ELR (cell line): Measurements from ENCODE around the gene DLX5.
A peak's percentile ranks its signal among the peaks of the same experiment; 100 is the strongest.
"Not testable (repeated sequence)": the region's sequence is repeated elsewhere in the genome, so short reads cannot be mapped to it uniquely, and the experiment has no call there.

Experiments
- DNase-seq: peaks from one replicate; pipeline ENCODE4 v3.0.0-alpha.2; 2015; ENCODE audit warnings: low read depth

DLX5 gene

DNA sequence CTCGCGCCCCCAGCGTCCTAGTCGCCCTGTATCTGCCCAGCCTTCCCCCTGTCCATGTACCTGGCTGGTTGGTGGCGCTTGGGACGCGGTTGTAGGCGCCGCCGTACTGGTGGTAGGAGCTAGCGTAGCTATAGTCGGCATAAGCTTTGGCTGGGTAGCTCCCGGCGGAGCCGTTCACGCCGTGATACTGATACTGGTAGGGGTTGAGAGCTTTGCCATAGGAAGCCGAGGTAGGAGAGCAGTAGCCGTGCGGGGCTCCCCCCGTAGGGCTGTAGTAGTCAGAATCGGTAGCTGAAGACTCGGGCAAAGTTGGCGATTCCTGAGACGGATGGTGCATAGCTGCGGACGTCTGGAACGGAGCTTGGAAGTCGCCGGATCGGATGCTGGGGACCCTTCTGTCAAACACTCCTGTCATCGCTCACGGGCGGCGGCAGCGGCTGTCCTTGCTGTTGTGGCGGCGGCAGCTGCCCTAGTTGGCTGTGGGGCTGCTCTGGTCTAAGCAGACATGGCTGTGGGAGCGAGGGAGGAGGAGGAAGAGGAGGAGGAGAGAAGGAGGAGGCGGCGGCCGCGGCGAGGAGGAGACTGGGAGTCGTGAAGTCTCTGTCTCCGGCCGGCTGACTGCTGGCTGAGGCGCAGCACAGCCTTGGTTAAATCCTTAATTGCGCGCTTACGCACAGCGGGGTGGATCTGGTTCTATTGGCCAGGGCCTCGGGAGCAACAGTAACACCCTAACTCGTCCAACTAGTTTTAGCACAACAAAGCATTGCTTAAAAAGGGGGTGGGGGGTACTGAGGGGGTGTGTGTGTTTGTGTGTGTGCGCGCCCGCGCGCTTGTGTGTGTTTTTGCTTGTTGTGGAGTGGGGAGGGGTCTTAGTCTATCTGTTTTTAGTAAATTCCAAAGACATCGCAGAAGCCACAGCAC is at the start of gene DLX5:
Gene DLX5 (minus strand): TSS at position 623 of the 921 bp plus-strand sequence. CDS start 208 bp downstream, at position 415.
- no peak for DNase-seq

DNA sequence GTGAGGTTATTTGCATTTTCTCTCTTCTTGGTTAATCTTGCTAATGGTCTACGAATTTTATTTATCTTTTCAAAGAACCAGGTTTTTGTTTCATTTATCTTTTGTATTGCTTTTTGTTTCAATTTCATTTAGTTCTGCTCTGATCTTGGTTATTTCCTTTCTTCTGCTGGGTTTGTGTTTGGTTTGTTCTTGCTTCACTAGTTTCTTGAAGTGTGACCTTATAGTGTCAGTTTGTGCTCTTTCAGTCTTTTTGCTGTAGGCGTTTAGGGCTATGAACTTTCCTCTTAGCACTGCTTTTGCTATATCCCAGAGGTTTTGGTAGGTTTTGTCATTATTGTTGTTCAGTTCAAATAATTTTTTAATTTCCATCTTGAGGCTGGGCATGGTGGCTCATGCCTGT is 47.4 kb upstream of the DLX5 start:
- DNase-seq, result not testable (repeated sequence)

DNA sequence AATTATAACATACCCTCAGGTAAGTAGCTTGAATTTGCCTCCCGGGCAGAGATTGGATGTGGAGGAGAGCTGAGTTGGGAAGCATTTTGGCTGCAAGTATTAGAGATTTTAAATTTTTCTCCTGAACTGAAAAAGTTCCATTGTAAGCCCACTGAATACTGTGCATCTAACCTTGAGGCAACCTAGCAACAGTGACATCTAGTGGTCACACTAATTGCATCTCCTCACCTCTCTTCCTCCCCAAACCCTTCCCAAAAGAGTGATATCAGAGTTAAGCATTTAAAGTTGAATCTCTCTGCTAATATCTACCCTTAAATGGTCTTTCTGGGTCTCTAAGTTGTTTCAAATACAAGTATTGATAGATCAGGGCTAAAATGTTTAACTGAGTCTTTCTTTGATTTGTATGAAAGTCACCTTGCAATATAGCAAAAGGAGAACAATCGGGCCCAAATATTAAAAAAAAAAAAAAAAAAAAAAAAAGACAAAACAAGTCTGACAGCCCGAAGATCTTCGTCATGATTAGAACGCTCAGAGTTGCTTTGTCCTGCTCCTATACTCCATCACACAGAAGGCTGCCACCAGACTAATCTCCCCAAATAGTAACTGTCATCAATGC is 40.4 kb upstream of the DLX5 start:
- peak; percentile 58 for DNase-seq

DNA sequence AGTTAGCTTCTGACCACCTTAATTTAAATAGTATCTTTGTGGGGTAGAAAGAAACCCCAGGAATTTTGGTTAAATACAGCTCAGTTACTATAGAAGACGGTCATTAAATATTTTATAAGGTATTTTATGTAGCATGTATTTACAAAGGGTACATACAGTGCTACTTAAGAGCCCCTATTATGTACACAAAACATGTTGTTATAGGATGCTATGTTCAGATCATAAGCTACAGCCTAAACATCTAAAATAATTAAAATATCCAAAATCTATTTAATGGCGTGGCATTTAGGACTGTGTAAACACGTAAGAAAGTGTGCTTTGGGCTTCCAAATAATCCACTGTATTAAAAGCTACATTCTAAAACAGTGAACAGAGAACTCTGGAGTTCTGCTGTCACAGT is 39.4 kb upstream of the DLX5 start:
- no peak for DNase-seq

DNA sequence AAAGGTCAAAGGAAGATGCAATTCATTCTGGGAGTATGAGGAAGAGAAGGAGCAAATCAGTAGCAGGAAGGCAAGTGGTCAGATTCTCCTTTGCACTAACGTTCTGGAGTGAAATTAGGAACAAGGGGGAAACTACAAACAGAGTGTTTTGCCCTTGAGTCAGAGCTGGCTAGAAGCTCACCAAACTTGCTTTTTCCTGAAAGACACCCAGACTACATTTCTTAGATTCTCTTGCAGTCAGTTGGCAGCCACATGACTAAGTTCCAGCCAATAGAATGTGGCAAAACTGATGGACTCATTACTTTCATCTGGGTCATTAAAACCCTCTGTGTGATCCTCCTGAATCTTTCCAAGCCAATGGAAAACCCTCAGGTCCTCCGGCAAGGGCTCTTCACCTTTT is 18.6 kb upstream of the DLX5 start:
- DNase-seq, result no peak

DNA sequence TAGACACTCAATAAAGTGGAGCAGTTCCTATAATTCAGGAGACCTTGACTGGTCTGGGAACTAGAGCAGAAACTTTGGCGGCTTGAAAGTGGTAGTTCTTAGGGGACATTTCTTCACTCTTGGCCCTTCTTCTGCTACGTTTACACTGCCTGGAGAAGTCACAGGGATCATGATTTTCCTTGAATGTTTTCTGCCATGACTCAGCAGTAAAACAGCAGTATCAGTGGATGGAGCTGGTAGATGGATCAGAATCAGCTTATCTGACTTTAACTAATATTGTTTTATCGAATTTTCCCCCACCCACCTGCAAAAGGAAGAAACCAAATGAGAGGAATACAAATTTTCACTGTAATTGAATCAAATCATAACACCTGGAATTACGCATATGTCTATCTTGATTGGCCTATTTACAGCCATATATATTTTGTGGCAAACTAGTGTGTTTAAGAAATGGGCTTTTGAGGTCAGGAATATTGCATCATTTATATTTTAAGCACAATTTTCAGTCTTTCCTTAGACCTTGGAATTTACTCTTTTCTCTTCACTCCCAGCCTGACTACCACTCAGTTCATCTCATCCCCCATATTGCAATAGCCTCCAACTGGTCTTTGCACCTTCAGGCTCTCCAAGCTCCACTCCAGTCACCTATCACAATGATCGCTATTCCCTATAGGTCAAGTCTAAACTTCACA is 14.9 kb upstream of the DLX5 start:
- no peak for DNase-seq

DNA sequence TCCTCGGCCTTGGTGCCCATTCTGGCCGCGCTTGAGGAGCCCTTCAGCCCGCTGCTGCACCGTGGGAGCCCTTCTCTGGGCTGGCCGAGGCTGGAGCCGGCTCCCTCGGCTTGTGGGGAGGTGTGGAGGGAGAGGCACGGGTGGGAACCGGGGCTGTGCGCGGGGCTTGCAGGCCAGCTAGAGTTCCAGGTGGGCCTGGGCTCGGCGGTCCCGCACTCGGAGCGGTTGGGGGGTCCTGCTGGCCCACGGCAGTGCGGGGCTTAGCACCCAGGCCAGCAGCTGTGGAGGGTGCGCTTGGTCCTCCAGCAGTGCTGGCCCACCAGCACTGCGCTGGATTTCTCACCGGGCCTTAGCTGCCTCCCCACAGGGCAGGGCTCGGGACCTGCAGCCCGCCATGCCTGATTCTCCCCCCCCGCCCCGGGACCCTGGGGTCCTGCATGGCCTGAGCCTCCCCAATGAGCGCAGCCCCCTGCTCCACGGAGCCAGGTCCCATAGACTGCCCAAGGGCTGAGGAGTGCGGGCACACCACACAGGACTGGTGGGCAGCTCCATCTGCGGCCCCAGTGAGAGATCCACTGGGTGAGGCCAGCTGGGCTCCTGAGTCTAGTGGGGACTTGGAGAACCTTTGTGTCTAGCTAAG is 9.7 kb upstream of the DLX5 start:
- DNase-seq, result not testable (repeated sequence)

DNA sequence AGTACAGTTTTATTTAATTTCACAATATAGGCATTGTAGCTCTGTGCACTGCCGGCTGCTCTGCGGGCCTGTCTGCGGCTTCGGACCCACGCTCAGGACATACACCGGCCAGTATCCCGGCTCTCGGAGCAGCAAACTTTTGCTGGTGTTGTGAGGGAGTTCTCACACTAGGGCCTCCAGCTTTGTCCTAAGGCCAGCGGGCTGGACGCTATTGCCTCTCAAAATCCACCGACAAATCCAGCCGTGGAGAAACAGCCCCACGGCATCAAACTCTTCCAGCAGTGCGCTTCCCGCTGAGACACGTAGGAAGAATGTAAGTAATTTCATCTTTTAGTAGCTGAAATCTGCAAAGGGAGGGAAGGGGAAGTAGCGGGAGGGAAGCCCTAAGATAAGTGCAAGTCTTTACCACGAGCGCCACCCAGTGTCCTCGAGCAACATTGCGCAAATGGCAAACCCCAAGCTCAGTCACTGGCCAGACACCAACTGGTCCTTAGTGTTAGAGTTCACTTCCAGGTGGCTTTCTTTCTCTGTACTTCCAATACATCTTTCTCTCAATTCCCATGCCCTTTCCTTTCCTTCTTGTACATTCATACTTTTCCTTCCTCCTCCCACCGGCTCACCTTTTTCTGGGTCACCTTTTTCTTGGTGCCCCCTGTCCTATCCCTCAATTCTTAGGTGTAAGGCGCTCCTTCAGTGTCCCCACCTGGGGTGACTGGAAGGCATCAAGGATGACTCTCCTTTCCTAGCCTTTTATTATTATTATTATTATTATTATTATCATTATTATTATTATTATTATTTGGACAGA is 3.0 kb upstream of the DLX5 start:
- peak; percentile 83 for DNase-seq

DNA sequence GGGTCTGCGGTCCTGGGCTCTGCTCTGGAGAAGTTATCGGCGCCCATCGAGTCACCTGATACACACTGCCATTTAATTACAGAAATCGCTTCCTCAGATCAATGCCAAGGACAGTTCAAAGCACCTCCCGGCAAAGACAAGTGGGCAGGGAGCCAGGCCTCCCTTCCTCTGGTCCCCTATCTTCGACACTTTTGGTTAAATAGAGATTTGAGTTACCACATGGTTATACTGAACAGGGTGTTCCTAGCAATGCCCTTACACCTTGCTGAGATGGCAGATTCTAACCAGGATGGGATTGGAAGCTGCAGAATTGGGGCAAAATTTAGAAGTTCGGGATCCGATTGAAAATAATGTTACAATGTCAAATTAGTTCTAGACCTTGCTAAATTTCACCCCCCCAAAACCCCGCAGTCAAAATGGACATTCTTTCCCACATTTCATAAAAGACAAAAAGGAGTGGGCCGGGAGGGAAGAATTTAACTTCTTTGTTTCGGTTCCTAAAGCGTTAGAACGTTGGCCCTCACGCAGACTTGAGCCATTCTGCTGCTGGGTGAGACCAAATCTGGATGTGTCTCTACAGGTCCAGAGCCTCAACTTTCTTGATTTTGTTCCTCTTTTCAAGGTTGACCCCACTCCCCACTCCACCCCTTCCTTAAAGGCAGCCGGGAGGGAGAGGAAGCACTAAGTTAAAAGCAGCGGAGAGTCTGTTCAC is 2.2 kb upstream of the DLX5 start:
- no peak for DNase-seq

DNA sequence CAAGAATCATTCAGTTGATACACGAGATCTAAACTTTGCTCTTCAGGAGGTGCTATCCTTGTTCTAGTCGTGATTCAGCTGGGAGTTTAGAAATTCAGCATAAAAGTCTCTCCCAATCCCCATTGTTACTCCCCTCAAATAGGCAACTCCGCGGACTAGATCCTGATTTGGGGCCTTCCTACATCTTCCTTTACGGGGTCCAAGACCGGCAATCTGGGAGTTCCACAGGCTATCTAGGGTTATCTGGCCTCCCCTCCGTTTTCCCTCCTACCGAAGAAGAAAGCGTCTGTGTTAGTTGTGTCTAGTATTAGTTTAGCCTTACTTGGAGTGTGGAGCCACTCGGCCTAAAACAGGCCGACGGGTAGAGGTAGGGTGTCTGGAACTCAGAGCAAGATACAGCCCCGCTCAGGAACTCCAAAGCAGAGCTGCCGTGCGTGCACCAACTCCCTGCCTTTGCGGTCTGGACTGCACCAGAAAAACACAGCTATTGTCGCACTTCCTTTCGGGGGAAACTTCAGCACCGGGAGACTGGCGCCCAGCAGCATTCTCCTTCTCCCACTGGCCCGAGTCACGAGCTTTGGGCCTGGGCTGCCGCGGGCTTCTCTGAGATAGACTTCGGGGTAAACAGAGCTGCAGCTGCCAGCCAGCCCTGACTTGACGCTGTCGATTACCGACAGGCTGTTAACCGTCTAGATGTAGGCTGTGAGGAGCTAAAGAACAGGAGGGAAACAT is 1.5 kb upstream of the DLX5 start:
- DNase-seq, result no peak

DNA sequence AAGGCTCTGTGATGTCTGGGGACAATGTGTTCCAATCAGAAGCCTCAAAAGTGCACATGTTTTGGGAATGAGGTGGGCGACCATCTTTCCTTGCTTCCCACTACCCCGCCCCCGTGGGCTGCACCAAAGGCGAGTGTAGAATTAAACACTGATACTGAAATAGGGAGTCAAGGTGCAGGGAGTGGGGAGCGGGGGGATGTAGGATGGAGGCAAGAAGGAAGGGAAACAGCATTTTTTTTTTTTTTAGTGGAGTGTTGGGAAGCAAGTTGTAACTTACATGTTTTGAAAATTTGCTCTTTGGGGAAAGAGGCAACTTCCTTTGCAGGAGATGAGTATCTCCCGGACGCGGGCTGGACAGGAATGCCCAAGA is 484 bp upstream of the DLX5 start:
- DNase-seq, result no peak

DNA sequence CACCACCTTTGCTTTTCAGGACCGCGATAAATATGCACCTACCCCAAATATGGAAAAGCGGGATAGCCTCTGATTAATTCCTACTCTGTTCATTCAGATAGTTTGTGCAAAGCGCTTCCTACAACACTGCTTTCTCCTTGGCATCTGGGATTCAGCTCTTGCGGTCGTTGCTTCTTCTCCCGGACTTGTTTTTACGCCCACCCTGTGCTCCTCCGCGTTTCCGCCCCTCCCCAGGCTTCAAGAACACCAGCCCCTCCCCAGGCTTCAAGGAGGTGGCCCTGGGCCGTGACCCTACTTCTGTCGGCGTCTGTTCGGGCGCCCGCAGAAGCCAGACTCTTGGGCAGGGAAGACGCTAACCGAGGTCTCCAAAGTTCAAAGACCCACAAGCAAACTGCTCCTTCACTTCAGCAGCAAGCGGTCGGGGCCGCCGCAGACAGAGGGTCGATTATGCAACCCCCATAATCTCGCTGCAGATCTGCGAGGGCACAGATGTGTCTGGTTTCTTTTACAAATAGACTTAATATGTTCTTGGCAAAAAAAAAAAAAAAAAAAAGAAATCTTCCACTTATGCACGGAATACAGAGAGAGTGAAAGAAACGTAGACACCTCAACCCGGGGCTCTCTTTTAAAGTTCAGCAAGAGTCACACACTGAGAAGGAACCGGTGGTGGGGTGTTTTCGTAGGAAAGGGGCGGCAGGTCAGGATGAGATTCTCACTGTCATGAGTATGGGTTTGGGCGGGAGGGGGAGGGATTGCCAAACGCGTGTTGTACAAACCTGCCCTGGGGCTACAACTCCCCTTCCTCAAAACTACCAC is 1.9 kb downstream of the DLX5 start:
- no peak for DNase-seq

DNA sequence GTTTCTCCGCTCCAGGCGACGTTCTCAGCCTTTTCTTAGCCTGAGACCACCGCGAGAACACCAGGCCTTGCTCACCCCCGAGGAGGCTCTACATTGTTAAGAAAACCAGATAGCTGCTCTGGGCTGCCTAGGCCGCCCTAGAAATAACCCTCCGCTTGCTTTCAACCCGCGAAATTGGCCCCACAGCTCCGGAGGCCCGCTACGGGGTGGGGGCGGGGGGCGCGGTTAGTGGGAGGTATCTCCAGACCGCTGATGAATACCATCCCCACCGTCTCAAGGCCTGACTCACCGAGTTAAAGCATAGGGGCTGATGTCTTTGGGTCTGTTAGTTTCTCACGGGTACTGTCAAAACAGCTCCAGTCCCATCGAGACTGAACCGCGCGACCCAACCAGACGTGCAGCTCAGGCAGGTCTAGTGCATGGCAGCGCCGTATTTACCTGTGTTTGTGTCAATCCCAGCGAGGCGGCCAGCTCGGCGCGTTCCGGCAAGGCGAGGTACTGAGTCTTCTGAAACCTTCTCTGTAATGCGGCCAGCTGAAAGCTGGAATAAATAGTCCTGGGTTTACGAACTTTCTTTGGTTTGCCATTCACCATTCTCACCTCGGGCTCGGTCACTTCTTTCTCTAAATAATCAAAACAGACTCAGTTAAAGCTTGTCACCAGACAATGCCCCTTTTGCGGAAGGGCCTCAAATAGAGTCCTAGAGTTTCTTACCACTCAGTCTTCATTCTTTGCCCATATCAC is 2.7 kb downstream of the DLX5 start:
- no peak for DNase-seq

DNA sequence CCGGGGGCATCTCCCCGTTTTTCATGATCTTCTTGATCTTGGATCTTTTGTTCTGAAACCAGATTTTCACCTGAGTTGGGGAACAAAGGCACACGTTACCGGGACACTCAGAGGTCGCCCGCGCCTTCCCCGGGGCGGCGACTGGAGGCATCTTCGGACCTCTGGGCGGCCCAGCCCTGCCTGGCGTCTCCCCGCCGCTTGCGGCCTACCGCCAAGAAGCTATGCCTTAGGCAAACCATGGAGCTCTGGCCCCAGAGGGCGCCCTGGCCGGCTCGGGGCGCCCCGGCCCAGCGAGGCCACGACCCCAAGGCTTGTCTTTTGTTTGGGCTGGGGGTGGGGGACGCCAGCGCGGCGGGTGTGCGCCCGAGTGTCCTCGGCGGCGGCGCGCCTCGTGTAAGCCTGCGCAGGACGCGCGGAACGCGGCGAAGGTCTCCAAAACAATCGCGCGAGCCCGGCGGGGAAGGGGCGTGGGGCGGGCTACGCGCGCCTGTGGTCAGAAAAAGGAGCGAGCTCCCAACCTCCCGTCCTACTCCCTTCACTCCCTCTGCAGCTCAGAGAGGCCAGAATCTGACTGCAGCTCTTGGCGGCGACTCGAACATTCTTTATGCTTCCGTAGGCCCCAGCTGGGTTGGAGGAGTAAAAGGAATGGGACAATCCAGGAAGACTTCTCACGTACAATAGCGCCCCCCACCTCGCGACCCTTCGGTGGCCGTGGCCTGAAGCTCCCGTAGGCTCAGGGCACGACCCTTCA is 3.5 kb downstream of the DLX5 start:
- DNase-seq, result no peak

DNA sequence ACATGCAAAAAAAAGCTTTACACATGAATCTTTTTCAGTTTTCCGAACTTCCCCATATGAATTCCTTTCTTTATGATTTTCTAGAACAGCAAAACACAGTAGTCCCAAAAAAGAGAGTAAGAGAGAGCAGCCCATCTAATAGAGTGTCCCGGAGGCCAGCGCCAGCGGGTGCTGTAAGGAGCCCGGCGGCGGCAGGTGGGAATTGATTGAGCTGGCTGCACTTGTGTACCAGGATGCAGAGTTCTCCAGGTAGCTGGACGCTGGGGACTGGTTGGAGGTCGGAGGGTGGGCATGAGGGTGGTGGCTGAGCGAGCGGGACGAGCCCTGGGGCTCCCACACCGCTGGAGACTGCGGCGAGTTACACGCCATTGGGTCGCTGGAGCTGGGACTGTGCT is 4.0 kb downstream of the DLX5 start:
- DNase-seq, result no peak

DNA sequence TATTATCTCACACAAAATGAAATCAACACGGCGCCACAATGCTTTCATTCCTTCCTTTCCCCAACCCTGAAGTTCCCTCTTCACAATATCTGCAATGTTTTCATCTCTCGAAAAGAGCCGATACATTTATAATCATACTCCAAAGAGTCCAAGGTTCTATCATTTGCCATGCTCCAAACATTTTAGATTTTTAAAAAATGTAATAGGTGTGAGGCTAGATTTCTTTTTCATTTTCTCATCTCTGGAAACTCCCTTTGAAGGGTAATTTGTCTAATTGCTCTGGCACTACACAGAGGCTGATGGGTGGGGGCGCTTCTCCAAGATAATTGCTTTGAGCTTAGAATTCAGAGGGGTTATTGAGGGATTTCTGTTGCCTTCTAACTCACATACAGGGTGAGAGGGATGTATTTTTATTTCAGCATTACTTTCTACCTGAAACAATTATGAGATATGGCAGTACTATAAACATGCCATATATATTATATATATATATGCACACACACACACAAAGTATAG is 4.9 kb downstream of the DLX5 start:
- DNase-seq, result no peak

DNA sequence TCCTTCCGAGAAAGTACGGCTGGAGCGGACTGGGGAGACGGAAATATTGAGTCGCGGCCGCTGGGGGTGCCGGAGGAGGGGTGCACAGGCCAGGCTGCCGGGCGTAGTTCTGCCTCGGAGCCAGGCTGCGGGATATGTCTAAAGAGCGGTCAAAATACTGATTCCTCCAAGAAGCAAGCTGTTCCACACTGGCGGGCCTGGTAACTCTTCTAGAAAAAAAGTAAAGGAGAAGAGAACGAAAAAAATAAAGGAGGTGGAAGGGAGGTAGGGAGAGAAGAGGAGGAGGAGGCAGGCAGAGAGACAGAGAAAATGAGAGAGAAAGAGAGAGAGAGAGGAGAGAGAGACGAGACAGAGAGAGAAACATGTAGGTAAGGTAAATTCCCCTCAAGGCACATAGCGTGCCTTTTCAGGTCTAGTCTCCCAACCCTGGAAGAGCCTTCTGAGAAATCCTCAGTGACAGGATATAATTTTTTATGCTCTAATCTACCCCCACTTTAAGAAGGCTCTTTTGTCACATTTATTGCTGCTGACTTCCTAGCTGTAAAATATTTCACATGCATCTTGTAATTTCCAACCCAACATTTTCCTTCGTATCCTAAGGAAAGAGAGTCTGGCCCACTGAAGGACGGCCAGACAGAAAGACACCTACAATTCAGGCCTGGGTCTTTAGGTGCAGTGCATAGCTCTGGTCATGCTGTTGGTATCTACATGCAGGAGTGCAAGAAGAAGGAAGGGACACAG is 5.7 kb downstream of the DLX5 start:
- no peak for DNase-seq
